Astrocyte (in vitro differentiated cells and primary cell): Measurements from ENCODE around the gene FOXK2.

Source experiments
- EZH2 ChIP-seq: IDR thresholded peaks from 2 replicates; pipeline ENCODE4 v1.6.1; 2012; ENCODE audit warnings: mild to moderate bottlenecking, low read length, inconsistent platforms; ENCODE audit not compliant: insufficient read depth
- TF ChIP-seq, protein P1 (sequence below): IDR thresholded peaks from 2 replicates; pipeline ENCODE4 v1.5.1; 2011; ENCODE audit warnings: low read depth, mild to moderate bottlenecking, inconsistent platforms, low read length, moderate library complexity; ENCODE audit not compliant: insufficient read depth

DNA sequence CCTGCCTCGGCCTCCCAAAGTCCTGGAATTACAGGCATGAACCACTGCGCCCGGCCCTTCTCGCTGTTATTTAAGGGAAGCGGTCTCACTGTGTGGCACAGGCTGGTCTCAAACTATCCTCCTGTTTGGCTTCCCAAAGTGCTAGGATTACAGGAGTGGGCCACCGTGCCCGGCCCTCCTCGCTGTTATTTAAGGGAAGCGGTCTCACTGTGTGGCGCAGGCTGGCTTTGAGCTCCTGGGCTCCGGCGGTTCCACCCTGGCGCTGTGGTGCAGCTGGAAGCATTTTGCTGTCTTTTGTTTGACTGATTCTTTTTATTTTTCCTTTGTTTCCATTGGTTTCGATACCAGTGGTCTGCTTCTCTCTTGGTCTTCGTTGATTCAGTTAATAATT lies 40.7 kb downstream of the FOXK2 start:
- TF ChIP-seq, protein P1, sequence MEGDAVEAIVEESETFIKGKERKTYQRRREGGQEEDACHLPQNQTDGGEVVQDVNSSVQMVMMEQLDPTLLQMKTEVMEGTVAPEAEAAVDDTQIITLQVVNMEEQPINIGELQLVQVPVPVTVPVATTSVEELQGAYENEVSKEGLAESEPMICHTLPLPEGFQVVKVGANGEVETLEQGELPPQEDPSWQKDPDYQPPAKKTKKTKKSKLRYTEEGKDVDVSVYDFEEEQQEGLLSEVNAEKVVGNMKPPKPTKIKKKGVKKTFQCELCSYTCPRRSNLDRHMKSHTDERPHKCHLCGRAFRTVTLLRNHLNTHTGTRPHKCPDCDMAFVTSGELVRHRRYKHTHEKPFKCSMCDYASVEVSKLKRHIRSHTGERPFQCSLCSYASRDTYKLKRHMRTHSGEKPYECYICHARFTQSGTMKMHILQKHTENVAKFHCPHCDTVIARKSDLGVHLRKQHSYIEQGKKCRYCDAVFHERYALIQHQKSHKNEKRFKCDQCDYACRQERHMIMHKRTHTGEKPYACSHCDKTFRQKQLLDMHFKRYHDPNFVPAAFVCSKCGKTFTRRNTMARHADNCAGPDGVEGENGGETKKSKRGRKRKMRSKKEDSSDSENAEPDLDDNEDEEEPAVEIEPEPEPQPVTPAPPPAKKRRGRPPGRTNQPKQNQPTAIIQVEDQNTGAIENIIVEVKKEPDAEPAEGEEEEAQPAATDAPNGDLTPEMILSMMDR = no peak
- no peak for TF ChIP-seq EZH2
